Mucosa of descending colon (tissue), 3 donors: ENCODE results near the gene B3GLCT. TPM values are rescaled to one million over a fixed set of nuclear protein-coding genes. Genes with fewer than 3 reads are reported as not detected.
A peak's percentile ranks its signal among the peaks of the same experiment; 100 is the strongest.

ENCODE experiments used
- ATAC-seq: fragments of 200-7000 bp; cut with Tn5 transposase; one replicate; pipeline ENCODE4 v1.9.1; 2020; ENCODE audit warnings: mild to moderate bottlenecking, moderate library complexity
- DNase-seq, 3 donors: peaks; one replicate each; pipeline ENCODE4 v3.0.0-alpha.2; 2020
- H3K36me3 ChIP-seq: fragments of 200-600 bp; one replicate; pipeline ENCODE4 v1.8.0; 2021; ENCODE audit warnings: low read depth, mild to moderate bottlenecking
- H3K4me1 ChIP-seq: fragments of 200-600 bp; one replicate; pipeline ENCODE4 v1.8.0; 2021; ENCODE audit warnings: low read depth, mild to moderate bottlenecking
- H3K4me3 ChIP-seq: fragments of 200-600 bp; one replicate; pipeline ENCODE4 v1.8.0; 2021; ENCODE audit warnings: mild to moderate bottlenecking
- H3K9me3 ChIP-seq: fragments of 200-600 bp; one replicate; pipeline ENCODE4 v1.8.0; 2021; ENCODE audit warnings: mild to moderate bottlenecking
- CTCF ChIP-seq: fragments of 200-600 bp; IDR thresholded peaks from one replicate; pipeline ENCODE4 v1.8.0; 2022; ENCODE audit warnings: antibody characterized with exemption, mild to moderate bottlenecking
- intact Hi-C, 2 donors: fragments of 100-400 bp; cut with DNase I in 1 of 2; cut with micrococcal nuclease in 1 of 2; formaldehyde crosslinking; loops; one replicate each; pipeline versions ENCODE4 v1.11.0 to v1.11.1; 2022; cut with DNase I, micrococcal nuclease
- total RNA-seq, 3 donors: library from RNA; stranded (reverse); fragmentation: NEBNext Ultra II Directional in 2 of 3; extraction: Animal tissue kit (Norgen Biotek cat#: 25700) in 2 of 3; gene quantifications; one replicate each; pipeline versions ENCODE4 v1.2.1 to v1.2.4, GENCODE V29; 2021 to 2023
- donor health status: DM: no; HTN: no; CAD: no; lungs with moderate emphysema.
- donor health status: DM: no; HTN: no; CAD: no.
- donor health status: DM: no; HTN: yes; CAD: no.

B3GLCT gene
- total RNA-seq, 3 donors from 2014 or later, result 3.1 to 5.1 (median 4.0) TPM

- no peak overlapping the region for H3K4me3 ChIP-seq
- DNase-seq, result peak in 1 of 3 donors; percentile 17
- intact Hi-C loops, result no loop called here
- ATAC-seq, result peak; percentile 77
- TF ChIP-seq CTCF, result no peak
- H3K9me3 ChIP-seq, result no peaks in the 10 kb centered on the region
- H3K36me3 ChIP-seq, result no peaks in the 10 kb centered on the region
- H3K4me1 ChIP-seq, result peaks cover 9% of the 10 kb centered on the region
Measured at GRCh38 chr13:31246918-31247317, 47.1 kb downstream of the B3GLCT start.

GRCh38 chr13:31248361-31248760 is 48.6 kb downstream of the B3GLCT start:
- Histone ChIP-seq H3K36me3 (no peaks in the 10 kb centered on the region), H3K9me3 (no peaks in the 10 kb centered on the region), H3K4me1 (peaks cover 9% of the 10 kb centered on the region), H3K4me3 (no peak overlapping the region)
- ATAC-seq (no peak), DNase-seq (no peak)
- intact Hi-C loops, result no loop called here
- TF ChIP-seq CTCF, result no peak

- ATAC-seq (no peak), DNase-seq (no peak)
- Histone ChIP-seq H3K36me3 (no peaks in the 10 kb centered on the region), H3K4me3 (no peak overlapping the region), H3K9me3 (no peaks in the 10 kb centered on the region), H3K4me1 (peaks cover 9% of the 10 kb centered on the region)
- TF ChIP-seq CTCF, result no peak
- intact Hi-C loops, result no loop called here
Measured at GRCh38 chr13:31248965-31249539, 49.3 kb downstream of the B3GLCT start.

GRCh38 chr13:31250435-31250834 is 50.7 kb downstream of the B3GLCT start:
- DNase-seq, result peak in 2 of 3 donors; percentile 47 to 61
- Histone ChIP-seq H3K4me3 (no peak overlapping the region), H3K9me3 (no peaks in the 10 kb centered on the region), H3K4me1 (peaks cover 9% of the 10 kb centered on the region), H3K36me3 (no peaks in the 10 kb centered on the region)
- peak; percentile 67 for ATAC-seq
- no peak for TF ChIP-seq CTCF
- intact Hi-C loops, result no loop called here

GRCh38 chr13:31261241-31261640 is 61.5 kb downstream of the B3GLCT start:
- H3K4me1 ChIP-seq, result peaks cover 7% of the 10 kb centered on the region
- ATAC-seq, result no peak
- H3K9me3 ChIP-seq, result peaks cover 9% of the 10 kb centered on the region
- no peak for TF ChIP-seq CTCF
- no peak overlapping the region for H3K4me3 ChIP-seq
- intact Hi-C loops, result no loop called here
- H3K36me3 ChIP-seq, result no peaks in the 10 kb centered on the region
- DNase-seq, result no peak

GRCh38 chr13:31263346-31263745 is 63.6 kb downstream of the B3GLCT start:
- no peak for TF ChIP-seq CTCF
- H3K4me3 ChIP-seq, result no peak overlapping the region
- H3K36me3 ChIP-seq, result no peaks in the 10 kb centered on the region
- peaks cover 5% of the 10 kb centered on the region for H3K9me3 ChIP-seq
- intact Hi-C loops, result no loop called here
- ATAC-seq (peak; percentile 22), DNase-seq (no peak)
- peaks cover 7% of the 10 kb centered on the region for H3K4me1 ChIP-seq
